HepG2 (cell line): ENCODE measurements around the gene SLC25A1. TPM values are rescaled to one million over a fixed set of nuclear protein-coding genes. Genes with fewer than 3 reads are reported as not detected.

Experiments
- CEBPB ChIP-seq: IDR thresholded peaks from 2 replicates; pipeline ENCODE4 v1.6.1; 2011; ENCODE audit warnings: low read depth, low read length, improper control_type of control experiment, borderline replicate concordance
- CREM ChIP-seq, 2 experiments: sonication (generic) in 1 of 2; formaldehyde crosslinking in 1 of 2; IDR thresholded peaks; 2 replicates each; pipeline versions ENCODE4 v1.4.0 to v1.6.1; 2016 to 2020; ENCODE audit warnings: antibody characterized with exemption in 1 of 2, mild to moderate bottlenecking in 1 of 2, missing genetic modification reagents in 1 of 2
- ELF3 ChIP-seq: IDR thresholded peaks from 2 replicates; pipeline ENCODE4 v1.6.1; 2016; ENCODE audit warnings: missing genetic modification reagents, missing compliant biosample characterization
- ETV6 ChIP-seq: sonication (generic); formaldehyde crosslinking; conservative IDR thresholded peaks from 2 replicates; pipeline ENCODE4 v1.4.0; 2020; ENCODE audit warnings: missing genetic modification reagents
- GATAD1 ChIP-seq: IDR thresholded peaks from 2 replicates; pipeline ENCODE4 v1.6.1; 2016; ENCODE audit warnings: missing genetic modification reagents, missing compliant biosample characterization
- HCFC1 ChIP-seq: fragments of 150-350 bp; IDR thresholded peaks from 2 replicates; pipeline ENCODE4 v1.6.1; 2014; ENCODE audit warnings: low read depth, low read length
- HDAC2 ChIP-seq: sonication (generic); formaldehyde crosslinking; IDR thresholded peaks from 2 replicates; pipeline ENCODE4 v1.4.0; 2020; ENCODE audit warnings: missing genetic modification reagents
- HOXD1 ChIP-seq: sonication (generic); formaldehyde crosslinking; IDR thresholded peaks from 2 replicates; pipeline ENCODE4 v1.5.0; 2020; ENCODE audit warnings: missing genetic modification reagents
- NR2F6 ChIP-seq, 2 experiments: IDR thresholded peaks; 2 replicates each; pipeline ENCODE4 v1.6.1; 2016; ENCODE audit warnings: antibody characterized with exemption in 1 of 2, mild to moderate bottlenecking in 1 of 2
- SMAD9 ChIP-seq: sonication (generic); formaldehyde crosslinking; IDR thresholded peaks from 2 replicates; pipeline ENCODE4 v1.5.1; 2020; ENCODE audit warnings: mild to moderate bottlenecking, missing genetic modification reagents
- SRSF9 ChIP-seq: fragments of 200-400 bp; formaldehyde crosslinking; IDR thresholded peaks from 2 replicates; pipeline ENCODE4 v1.6.1; 2018; ENCODE audit warnings: borderline replicate concordance, mild to moderate bottlenecking, low read depth, low read length; ENCODE audit not compliant: insufficient read depth, poor library complexity, severe bottlenecking
- TAF15 ChIP-seq: fragments of 200-400 bp; formaldehyde crosslinking; IDR thresholded peaks from one replicate; pipeline ENCODE4 v1.6.1; 2018; ENCODE audit warnings: mild to moderate bottlenecking, low read depth, low read length; ENCODE audit not compliant: poor library complexity, severe bottlenecking
- ZBTB7B ChIP-seq: sonication (generic); formaldehyde crosslinking; IDR thresholded peaks from 2 replicates; pipeline ENCODE4 v1.4.0; 2020; ENCODE audit warnings: missing genetic modification reagents
- ZMAT3 ChIP-seq: sonication (generic); formaldehyde crosslinking; conservative IDR thresholded peaks from 2 replicates; pipeline ENCODE4 v1.7.0; 2021; ENCODE audit warnings: missing genetic modification reagents
- ZNF24 ChIP-seq: fragments of 450-650 bp; IDR thresholded peaks from 2 replicates; pipeline ENCODE4 v1.6.1; 2017; ENCODE audit warnings: antibody characterized with exemption, mild to moderate bottlenecking
- ZNF460 ChIP-seq: sonication (generic); formaldehyde crosslinking; IDR thresholded peaks from 2 replicates; pipeline ENCODE4 v1.5.1; 2020; ENCODE audit warnings: missing genetic modification reagents, mild to moderate bottlenecking, borderline replicate concordance
- ZNF674 ChIP-seq: sonication (generic); formaldehyde crosslinking; IDR thresholded peaks from 2 replicates; pipeline ENCODE4 v1.5.0; 2020; ENCODE audit warnings: low read depth, mild to moderate bottlenecking, missing genetic modification reagents
- ZNF772 ChIP-seq: sonication (generic); formaldehyde crosslinking; IDR thresholded peaks from 2 replicates; pipeline ENCODE4 v1.5.0; 2020; ENCODE audit warnings: mild to moderate bottlenecking, missing genetic modification reagents
- polyA plus RNA-seq, 8 experiments: library from polyadenylated mRNA; depleted of rRNA in 3 of 8; stranded (reverse) in 7 of 8; unstranded in 1 of 8; fragments of >200 nt; fragmentation: Illumina TruSeq in 4 of 8; extraction: Trizol in 4 of 8; gene quantifications; 2 replicates each; pipeline versions ENCODE4 v1.2.1 to v1.2.3, GENCODE V29; 2011 to 2016; ENCODE audit warnings: low read depth in 4 of 8, missing spikeins in 1 of 8, mixed read lengths in 1 of 8; ENCODE audit not compliant: insufficient read depth in 1 of 8
- total RNA-seq, 5 experiments: library from RNA; depleted of rRNA; stranded (reverse); fragments of >200 nt; fragmentation: Illumina TruSeq; extraction: Trizol; gene quantifications; 2 replicates each; pipeline ENCODE4 v1.2.3, GENCODE V29; 2016; ENCODE audit warnings: low read depth in 1 of 5
- TF ChIP-seq, protein P1 (sequence below): sonication (generic); formaldehyde crosslinking; IDR thresholded peaks from 2 replicates; pipeline ENCODE4 v1.4.0; 2020; ENCODE audit warnings: missing genetic modification reagents
- TF ChIP-seq, protein P2 (sequence below): sonication (generic); formaldehyde crosslinking; IDR thresholded peaks from 2 replicates; pipeline ENCODE4 v1.5.0; 2020; ENCODE audit warnings: missing genetic modification reagents
- TF ChIP-seq, protein P3 (sequence below): sonication (generic); formaldehyde crosslinking; IDR thresholded peaks from 2 replicates; pipeline ENCODE4 v1.4.0; 2020; ENCODE audit warnings: mild to moderate bottlenecking, missing genetic modification reagents
- TF ChIP-seq, protein P4 (sequence below): sonication (generic); formaldehyde crosslinking; IDR thresholded peaks from 2 replicates; pipeline ENCODE4 v1.4.0; 2020; ENCODE audit warnings: low read depth, mild to moderate bottlenecking, missing genetic modification reagents
- TF ChIP-seq, protein P5 (sequence below): sonication (generic); formaldehyde crosslinking; IDR thresholded peaks from 2 replicates; pipeline ENCODE4 v1.8.0; 2023; ENCODE audit warnings: mild to moderate bottlenecking, missing genetic modification reagents

SLC25A1 gene
- total and polyA plus RNA-seq, 2 of the 13 experiments (the other 11 are each of a cell fraction or from before 2014, with no cell fraction given), result 49.4 to 161 TPM

DNA sequence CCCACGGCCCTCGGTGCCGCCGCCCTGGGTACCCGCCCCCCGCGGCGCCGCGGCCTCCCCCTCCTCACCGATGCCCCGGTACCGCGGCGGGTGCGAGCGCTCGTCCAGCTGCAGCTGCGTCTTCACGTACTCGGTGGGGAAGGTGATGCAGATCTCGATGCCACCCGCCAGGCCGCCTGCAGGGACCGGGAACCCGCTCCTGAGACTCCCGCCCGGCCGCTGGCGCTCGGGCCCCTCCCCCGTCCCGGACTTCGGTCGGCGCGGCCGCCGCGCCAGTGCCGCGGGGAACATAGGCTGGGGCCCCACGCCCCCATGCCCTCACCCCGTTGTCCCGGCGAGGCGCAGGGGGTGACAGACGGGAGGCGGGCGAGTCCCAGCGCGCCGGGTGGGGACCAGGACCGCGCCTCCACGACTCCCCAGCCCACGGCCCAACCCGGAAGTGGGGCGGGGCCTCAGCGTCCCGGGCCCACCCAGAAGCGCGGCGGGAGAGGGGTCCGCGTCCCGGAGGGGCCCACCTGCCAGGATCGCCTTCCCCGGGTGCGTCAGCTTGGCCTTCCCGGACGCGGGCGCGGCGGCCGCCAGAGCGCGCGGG is 375 bp downstream of the SLC25A1 start (continued):
- TF ChIP-seq NR2F6 (IDR thresholded peaks at IDR 0.05), result no peak
- TF ChIP-seq NR2F6 (CRISPR knock-in tag; IDR thresholded peaks at IDR 0.05), result no peak
- TF ChIP-seq ZNF460 (CRISPR knock-in tag), result no peak
- TF ChIP-seq ZBTB7B (CRISPR knock-in tag), result no peak
- TF ChIP-seq, protein P1, sequence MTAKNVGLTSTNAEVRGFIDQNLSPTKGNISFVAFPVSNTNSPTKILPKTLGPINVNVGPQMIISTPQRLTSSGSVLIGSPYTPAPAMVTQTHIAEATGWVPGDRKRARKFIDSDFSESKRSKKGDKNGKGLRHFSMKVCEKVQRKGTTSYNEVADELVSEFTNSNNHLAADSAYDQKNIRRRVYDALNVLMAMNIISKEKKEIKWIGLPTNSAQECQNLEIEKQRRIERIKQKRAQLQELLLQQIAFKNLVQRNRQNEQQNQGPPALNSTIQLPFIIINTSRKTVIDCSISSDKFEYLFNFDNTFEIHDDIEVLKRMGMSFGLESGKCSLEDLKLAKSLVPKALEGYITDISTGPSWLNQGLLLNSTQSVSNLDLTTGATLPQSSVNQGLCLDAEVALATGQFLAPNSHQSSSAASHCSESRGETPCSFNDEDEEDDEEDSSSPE (CRISPR knock-in tag), result peak; percentile 61
- TF ChIP-seq ETV6, result no peak
- TF ChIP-seq, protein P2, sequence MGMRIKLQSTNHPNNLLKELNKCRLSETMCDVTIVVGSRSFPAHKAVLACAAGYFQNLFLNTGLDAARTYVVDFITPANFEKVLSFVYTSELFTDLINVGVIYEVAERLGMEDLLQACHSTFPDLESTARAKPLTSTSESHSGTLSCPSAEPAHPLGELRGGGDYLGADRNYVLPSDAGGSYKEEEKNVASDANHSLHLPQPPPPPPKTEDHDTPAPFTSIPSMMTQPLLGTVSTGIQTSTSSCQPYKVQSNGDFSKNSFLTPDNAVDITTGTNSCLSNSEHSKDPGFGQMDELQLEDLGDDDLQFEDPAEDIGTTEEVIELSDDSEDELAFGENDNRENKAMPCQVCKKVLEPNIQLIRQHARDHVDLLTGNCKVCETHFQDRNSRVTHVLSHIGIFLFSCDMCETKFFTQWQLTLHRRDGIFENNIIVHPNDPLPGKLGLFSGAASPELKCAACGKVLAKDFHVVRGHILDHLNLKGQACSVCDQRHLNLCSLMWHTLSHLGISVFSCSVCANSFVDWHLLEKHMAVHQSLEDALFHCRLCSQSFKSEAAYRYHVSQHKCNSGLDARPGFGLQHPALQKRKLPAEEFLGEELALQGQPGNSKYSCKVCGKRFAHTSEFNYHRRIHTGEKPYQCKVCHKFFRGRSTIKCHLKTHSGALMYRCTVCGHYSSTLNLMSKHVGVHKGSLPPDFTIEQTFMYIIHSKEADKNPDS (CRISPR knock-in tag), result no peak
- TF ChIP-seq ZNF24, result no peak
- TF ChIP-seq, protein P3, sequence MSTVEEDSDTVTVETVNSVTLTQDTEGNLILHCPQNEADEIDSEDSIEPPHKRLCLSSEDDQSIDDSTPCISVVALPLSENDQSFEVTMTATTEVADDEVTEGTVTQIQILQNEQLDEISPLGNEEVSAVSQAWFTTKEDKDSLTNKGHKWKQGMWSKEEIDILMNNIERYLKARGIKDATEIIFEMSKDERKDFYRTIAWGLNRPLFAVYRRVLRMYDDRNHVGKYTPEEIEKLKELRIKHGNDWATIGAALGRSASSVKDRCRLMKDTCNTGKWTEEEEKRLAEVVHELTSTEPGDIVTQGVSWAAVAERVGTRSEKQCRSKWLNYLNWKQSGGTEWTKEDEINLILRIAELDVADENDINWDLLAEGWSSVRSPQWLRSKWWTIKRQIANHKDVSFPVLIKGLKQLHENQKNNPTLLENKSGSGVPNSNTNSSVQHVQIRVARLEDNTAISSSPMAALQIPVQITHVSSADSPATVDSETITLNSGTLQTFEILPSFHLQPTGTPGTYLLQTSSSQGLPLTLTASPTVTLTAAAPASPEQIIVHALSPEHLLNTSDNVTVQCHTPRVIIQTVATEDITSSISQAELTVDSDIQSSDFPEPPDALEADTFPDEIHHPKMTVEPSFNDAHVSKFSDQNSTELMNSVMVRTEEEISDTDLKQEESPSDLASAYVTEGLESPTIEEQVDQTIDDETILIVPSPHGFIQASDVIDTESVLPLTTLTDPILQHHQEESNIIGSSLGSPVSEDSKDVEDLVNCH (CRISPR knock-in tag), result 0 out of 2 replicates have a peak, but pooled peaks have one; percentile 54
- no peak for TF ChIP-seq SMAD9 (CRISPR knock-in tag)
- no peak for TF ChIP-seq ZNF674 (CRISPR knock-in tag)
- no peak for TF ChIP-seq TAF15
- TF ChIP-seq ZNF772, result 0 out of 2 replicates have a peak, but pooled peaks have one; percentile 36
- no peak for TF ChIP-seq HOXD1 (CRISPR knock-in tag)
- peak; percentile 55; the same call in 1 of the 2 replicates for TF ChIP-seq ELF3
- no peak for TF ChIP-seq HDAC2 (CRISPR knock-in tag)
- TF ChIP-seq, protein P4, sequence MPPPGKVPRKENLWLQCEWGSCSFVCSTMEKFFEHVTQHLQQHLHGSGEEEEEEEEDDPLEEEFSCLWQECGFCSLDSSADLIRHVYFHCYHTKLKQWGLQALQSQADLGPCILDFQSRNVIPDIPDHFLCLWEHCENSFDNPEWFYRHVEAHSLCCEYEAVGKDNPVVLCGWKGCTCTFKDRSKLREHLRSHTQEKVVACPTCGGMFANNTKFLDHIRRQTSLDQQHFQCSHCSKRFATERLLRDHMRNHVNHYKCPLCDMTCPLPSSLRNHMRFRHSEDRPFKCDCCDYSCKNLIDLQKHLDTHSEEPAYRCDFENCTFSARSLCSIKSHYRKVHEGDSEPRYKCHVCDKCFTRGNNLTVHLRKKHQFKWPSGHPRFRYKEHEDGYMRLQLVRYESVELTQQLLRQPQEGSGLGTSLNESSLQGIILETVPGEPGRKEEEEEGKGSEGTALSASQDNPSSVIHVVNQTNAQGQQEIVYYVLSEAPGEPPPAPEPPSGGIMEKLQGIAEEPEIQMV (CRISPR knock-in tag), result no peak
- no peak for TF ChIP-seq GATAD1 (CRISPR knock-in tag)
- TF ChIP-seq ZMAT3, result no peak
- TF ChIP-seq CEBPB, result no peak
- TF ChIP-seq CREM (IDR thresholded peaks at IDR 0.05), result no peak
- TF ChIP-seq CREM (CRISPR knock-in tag; IDR thresholded peaks at IDR 0.05), result no peak
- no peak for TF ChIP-seq SRSF9
- TF ChIP-seq, protein P5, sequence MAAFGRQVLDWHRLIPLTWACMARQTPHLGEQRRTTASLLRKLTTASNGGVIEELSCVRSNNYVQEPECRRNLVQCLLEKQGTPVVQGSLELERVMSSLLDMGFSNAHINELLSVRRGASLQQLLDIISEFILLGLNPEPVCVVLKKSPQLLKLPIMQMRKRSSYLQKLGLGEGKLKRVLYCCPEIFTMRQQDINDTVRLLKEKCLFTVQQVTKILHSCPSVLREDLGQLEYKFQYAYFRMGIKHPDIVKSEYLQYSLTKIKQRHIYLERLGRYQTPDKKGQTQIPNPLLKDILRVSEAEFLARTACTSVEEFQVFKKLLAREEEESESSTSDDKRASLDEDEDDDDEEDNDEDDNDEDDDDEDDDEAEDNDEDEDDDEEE (CRISPR knock-in tag), result no peak
- no peak for TF ChIP-seq HCFC1
